CD4-positive, alpha-beta T cell treated with Interleukin-2 at 100 ng/mL for 4 hours (primary cell): ENCODE data around the gene TC2N.
A peak's percentile ranks its signal among the peaks of the same experiment; 100 is the strongest.
"Not testable (repeated sequence)": the region's sequence is repeated elsewhere in the genome, so short reads cannot be mapped to it uniquely, and the experiment has no call there.

Source experiments
- DNase-seq: peaks from one replicate; pipeline ENCODE4 v3.0.0-alpha.2; 2020; ENCODE audit warnings: low spot score

TC2N gene

GRCh38 chr14:91889477-91890211 is 22.3 kb upstream of the TC2N start:
- no peak for DNase-seq

DNA sequence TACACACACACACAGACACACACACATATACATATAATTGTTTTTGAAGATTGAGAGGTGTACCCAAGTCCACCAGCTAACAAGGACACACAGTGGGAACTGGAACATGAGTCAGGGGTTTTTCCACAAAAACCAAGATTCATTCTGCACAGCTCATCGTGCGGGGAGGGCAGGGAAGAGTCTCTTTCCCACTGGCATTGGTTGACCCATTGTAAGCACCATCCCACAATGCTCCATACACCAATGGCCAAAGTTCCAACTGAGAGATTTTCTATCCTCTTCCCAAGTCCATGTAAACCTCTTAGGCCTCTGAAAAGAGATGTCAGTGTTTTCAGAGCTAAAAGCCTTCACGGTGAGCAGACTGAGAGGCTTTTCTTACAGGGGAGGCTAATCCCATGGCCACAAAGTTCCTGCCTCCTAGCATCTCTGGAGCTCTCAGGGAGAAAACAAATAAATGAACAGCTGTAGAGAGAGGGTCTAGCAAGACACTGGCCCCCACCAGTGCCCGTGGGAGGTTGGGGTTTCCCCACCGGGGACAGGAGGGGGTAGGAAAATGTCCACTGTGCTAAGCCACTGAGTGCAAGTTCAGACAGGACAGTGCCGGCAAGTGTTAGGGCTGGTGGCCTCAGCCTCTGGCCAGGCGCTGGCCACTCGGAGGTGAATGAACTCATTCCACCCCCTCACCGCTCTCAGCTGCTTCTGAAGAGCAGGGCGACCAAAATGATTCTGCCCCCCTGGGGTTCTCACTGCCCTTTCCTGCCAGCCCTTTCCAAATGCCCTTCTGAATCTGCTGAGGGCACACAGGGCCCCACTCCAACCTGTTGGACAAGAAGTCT is 21.5 kb upstream of the TC2N start:
- no peak for DNase-seq

GRCh38 chr14:91886961-91887360 is 19.6 kb upstream of the TC2N start:
- no peak for DNase-seq

- no peak for DNase-seq
These were observed 18.5 kb upstream of the TC2N start for GRCh38 chr14:91885839-91886238.

DNA sequence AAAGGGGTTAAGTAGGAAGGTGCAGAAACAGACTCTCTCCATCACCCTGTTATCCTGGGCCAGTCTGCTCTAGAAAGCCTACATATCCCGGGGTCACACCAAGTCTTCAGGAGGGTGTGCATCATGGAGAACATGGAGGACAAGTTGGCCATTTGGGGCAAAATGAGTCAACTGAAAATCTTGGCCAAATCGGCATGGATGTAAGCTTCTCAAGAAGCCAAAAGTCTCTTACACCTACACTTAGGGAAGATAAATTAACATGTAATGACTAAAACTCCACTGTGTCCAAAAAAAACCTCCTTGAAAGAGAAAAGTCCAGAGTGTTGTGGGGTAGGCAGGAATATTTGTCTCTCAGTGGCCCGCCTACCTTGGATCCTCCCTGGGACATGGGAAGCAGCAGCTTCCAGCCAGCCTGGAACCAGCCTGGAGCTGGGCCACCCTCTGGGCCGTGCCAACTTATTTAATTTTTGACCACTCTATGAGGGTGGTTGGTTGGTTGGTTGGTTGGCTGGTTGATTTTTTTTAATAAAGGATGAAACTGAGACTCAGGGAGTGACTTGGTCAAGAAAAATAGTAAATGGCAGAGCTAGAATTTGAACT is 17.9 kb upstream of the TC2N start:
- no peak for DNase-seq

GRCh38 chr14:91884664-91885063 is 17.3 kb upstream of the TC2N start:
- DNase-seq: no peak

DNA sequence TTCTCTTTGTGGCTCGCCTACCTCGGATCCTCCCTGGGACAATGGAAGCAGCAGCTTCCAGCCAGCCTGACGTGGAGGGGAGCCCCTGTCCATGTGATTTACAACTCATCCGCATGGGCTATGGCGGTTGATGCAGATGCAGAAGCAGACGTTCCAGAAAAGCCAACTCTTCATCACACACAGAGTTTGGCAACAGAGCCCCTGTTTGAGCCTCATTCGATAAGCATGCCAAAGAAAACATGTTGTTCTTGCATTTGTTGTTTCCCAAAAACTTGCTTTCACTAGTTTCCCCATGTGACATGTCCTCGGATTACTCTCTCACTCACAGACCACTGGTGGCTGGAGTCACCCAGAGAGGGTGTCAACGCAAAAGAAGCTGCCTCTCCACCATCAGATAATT is 16.4 kb upstream of the TC2N start:
- DNase-seq: no peak

DNA sequence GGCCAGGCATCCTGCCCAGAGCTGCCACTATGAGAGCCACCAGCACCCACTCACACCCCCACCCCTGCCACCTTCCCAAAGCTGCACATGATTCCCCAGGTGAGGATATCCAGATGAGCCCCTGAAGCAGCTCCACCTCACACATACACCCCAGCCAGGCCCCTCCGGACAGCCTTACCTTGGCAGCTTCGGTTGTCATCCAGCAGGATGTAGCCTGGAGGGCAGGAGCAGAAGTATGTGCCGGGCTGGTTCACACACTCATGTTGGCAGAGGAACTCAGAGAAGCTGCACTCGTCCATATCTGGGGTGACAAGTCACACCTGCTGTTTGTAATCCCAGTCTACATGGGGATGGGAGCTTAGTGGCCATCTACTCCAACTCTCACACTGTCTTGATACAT is 15.4 kb upstream of the TC2N start:
- DNase-seq: no peak

DNA sequence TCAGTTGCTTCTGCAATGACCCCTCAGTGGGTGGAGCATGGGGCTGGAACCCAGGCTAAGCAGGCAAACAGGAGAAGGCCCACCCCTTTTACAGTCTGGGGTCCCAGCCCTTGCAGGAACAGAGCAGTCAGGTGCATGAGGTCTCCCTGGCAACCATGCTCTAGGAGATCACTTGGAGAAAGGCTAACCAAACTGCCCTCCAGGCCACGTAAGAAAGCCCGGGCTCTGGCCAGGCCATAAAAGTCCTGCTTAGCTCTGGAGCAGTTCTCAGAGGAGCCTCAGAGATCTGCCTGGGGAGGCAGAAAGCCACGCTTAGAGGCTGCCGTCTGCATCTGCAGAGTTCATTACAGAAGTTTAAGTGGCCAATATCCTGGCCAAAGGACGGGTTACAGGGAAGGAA is 15.0 kb upstream of the TC2N start:
- DNase-seq: no peak

DNA sequence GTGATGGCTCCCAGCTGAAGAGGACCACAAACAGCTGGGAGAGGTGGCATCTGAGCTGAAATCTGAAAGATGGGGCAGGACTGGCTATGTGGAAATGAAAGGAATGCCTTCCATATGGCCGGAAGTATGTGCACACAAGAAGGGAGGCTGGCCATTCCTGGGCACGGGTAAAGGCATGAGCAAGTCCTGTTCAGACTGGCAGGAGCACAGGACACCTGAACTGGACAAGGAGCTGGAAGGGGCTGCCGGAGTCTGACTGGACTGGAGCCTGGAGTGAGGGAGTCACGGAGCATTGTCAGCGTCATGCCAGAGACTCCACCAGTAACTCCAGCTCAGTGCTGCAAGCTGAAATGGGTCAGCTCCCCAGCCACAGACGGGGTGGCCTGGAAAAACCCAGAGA is 11.9 kb upstream of the TC2N start:
- no peak for DNase-seq

DNA sequence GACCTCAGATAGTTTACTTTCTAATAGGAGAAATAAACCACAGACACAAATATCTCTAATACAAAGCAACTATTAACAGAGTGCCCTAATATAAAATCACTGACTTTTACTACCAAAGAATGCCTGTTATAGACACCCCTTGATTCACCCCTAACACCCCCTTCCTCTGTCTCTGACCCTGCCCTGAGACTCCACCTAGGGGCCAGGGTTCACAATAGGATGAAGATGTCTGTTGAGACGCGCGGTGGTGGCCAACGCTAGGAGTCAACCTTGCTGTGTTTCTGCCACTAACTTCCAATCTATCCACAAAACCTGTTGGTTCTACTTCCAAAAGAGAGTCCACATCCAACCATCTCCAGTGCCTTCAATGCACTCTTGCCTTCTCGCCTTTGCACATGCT is 10.9 kb upstream of the TC2N start:
- no peak for DNase-seq

GRCh38 chr14:91877376-91877915 is 10.1 kb upstream of the TC2N start:
- DNase-seq: no peak

GRCh38 chr14:91876492-91876891 is 9.2 kb upstream of the TC2N start:
- DNase-seq: no peak

DNA sequence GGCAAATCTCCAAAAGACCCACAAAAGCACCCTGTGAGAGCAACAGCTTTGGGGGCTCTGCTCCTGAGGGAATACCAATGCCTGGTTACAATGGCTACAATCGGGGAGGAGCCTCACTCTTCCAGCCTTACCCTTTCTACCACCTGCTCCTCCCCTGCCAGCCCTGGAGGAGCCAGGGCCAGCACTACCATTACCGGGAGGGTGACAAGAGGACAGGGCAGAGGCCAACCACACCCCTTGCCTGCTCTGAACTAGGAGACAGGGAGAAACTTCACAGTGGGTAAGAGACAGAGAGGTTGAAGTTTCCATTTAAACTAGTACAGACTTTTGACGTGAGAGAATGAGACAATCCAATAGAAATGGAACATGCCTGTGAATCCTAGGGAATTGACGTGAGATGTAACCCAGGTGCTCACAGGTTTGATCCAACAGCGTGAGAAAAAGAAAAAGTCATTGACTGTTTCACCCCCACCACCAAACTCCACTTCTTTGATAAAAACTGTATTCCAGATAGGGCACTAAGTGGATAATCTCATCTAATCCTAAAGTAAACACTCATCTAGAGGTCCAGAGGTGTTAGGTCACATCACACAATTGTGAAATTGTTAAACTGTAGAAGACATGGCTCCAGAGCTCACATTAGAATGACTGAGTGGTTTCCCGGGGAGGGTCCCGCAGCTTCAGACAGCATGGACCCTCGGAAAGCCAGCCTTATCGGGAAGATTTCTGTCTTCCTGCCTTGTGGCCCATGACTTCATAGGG is 8.4 kb upstream of the TC2N start:
- no peak for DNase-seq

- peak; percentile 89 for DNase-seq
These were observed 6.4 kb upstream of the TC2N start for GRCh38 chr14:91873471-91874415.

DNA sequence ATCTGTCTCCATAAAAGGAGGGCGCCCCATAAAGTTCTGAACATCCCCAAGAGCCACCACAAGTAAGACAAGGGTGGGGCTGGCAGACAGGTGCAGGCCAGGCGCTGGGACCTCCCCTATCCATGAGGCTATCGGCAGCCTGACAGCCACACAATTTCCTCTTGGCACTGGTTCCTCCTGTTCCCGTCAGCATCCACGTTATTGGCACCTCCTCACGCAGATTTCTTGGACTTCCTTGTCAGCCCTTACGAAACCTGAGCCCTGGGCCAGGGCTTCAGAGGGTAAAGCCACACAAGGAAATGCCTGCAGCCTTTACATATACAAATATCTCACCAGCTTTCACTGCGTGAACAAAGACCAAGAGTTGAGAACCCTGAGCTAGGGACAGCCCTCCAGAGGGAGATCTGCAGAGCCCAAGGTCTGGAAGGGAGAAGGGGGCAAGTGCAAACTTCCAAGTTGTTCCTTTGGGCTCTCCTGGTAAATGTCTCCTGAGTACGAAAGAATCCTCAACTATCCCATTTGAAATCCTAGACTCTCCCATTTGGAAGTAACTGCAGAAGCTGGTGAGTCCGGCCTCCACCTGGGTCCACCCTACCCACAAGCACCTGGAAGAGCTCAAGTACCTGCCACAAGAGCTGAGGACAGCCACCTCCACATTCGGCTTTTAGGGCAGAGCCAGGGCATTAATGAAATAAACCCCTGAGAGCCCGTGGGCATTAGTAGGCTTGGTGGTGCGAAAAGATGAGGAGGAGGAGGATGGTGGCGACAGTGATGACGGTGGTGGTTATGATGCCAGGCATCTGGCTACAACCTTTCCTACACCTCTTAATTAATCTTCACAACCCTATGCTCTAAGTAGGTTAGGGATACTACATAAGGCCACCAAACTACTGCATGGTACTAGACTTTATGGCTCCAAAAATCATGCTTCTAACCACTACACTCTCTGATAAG is 5.5 kb upstream of the TC2N start:
- peak; percentile 67 for DNase-seq

DNA sequence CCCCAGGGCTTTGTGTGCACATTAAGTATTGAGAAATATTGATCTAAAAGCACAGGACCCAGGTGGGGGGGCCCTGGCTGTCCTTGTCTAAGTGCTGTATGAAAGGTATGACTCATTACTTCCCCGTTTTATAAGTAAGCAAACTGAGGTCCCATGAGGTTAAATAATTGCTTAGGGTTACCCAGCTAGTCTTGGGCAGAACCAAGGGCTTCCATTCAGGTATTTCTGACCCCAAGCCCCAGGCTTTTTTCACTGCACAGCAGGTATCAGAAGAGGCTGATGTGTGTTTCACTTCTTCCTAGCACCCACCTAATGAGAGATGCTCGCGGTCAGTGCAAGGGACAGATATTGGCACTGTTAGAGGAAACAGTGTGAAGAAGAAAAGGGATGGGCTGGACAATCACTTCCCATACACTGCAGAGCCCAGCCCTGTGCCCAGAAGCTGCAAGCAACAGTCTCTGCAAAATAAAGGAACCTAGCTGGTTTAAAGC is 4.7 kb upstream of the TC2N start:
- DNase-seq: peak; percentile 65

DNA sequence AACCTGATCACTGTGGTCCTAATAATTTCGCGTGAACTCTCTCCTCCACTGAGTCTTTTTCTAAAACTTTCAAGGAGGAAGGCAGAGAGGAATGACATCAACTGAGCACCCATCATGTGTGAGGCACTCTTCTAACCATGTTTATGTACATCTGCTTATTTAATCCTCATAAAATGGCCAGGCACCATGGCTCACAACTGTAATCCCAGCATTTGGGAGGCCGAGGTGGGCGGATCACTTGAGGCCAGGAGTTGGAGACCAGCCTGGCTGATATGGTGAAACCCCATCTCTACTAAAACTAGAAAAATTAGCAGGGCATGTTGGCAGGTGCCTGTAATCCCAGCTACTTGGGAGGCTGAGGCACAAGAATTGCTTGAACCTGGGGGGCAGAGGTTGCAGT is 4.1 kb upstream of the TC2N start:
- DNase-seq: not testable (repeated sequence)

GRCh38 chr14:91870890-91871289 is 3.6 kb upstream of the TC2N start:
- no peak for DNase-seq

- DNase-seq: peak; percentile 88
These were observed 2.7 kb upstream of the TC2N start for GRCh38 chr14:91870001-91870400.
